GM12801 (cell line): Measurements from ENCODE around the gene NME9.

Source experiments
- CTCF ChIP-seq: IDR thresholded peaks from one replicate; pipeline ENCODE4 v1.5.1; 2011; ENCODE audit warnings: control low read depth; ENCODE audit not compliant: insufficient read length; ENCODE audit errors: extremely low read depth

Gene NME9

DNA sequence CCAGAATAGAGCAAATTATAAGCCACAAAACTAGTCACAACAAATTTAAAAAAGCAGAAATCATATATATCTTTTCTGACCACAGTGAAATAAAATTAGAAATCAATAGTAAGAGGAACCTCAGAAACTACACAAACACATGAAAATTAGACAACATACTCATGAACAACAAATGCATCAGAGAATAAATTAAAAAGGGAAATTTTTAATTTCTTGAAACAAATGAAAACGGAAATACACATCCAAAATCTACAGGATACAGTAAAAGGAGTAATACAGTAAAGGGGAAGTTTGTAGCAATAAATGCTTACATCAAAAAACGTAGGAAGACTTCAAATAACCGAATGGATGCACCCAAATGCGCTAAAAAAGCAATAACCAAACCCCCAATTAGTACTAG is 19.2 kb downstream of the NME9 start:
- TF ChIP-seq CTCF, result no peak

DNA sequence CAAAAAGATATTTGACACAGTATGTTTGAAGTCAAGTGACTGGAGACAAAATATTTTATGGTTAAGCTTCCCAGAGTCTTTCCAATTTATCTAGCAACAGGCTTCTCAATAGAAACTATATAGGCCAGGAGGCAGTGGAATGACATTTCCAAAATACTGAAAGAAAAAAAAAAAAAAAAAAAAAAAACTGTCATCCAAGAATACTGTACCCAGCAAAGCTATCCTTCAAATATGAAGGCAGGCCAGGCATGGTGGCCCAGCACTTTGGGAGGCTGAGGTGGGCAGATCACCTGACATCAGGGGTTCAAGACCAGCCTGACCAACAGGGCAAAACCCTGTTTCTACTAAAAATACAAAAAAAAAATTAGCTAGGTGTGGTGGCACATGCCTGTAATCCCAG is 20.9 kb downstream of the NME9 start:
- no peak for TF ChIP-seq CTCF

- no peak for TF ChIP-seq CTCF
Measured at GRCh38 chr3:138307899-138308298, 21.8 kb downstream of the NME9 start.

DNA sequence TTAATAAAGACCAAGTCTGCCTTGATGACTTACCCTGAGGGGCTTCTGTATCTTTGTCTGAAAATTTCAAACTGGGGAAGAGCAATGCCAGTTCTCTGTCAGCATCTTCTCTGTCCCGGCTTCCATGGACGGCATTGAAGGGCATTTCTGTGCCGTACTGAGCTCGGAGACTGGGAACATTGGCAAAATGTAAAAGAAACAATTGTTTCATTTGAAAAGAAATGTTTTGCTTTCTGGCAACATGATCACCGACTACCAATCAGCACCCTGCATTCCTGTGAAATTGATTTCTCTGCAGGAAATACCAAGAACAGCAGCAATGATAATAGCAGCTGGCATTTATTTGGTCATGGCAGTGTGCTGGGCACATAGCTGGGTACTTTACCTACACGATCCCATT is 26.2 kb downstream of the NME9 start:
- TF ChIP-seq CTCF, result no peak

GRCh38 chr3:138300647-138301046 is 29.0 kb downstream of the NME9 start:
- no peak for TF ChIP-seq CTCF

GRCh38 chr3:138297876-138298275 is 31.8 kb downstream of the NME9 start:
- TF ChIP-seq CTCF, result no peak

DNA sequence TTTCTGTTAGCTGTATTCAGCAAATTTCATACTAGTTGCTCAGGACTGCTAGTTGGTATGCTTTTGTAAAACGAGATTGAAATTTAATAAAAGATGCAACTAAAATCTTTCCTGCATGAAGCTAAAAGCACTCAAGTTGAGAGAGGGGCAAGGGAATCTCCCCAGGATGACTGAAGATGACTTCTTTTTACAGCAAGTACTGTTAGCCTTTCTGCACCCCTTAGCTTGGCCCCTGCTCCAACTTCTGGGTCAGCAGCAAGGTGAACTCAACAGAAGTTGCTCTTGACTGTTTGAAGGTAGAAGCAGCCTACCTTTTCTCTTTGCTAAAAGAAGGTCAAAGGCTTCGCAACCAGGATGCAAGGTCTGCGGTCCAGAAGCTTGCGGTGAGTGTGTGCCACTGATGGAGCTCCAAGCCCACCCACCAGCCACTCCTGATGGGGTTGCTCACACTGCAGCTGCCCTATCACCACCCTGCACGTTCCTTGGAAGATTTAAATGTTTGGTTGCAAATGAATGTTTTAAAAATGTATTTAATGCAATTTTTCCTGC is 32.5 kb downstream of the NME9 start:
- TF ChIP-seq CTCF, result no peak

DNA sequence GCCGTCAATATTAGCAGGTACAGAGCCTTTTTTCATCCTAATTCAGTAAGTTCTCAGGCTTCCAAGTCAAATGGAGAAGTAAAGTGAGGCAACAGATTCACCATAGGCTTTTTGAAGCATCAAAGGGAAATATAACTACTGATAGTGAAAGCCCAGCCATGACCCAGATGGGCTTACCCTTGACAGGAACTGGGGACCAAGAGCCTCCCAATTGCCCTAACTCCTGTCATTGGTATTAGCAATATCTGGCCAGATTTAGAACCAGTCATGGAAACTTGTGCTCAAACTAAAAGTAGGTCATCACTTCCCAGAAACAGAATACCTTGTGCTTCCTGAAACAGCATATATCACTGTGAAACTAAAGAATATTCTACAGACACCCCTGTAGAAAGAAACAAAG is 33.0 kb downstream of the NME9 start:
- TF ChIP-seq CTCF, result no peak
